IPS-NIHi7 (cell line): ENCODE results near the gene FGF22.
A peak's percentile ranks its signal among the peaks of the same experiment; 100 is the strongest.
"Not testable (repeated sequence)": the region's sequence is repeated elsewhere in the genome, so short reads cannot be mapped to it uniquely, and the experiment has no call there.

Experiments
- DNase-seq: peaks from one replicate; pipeline ENCODE4 v3.0.0; 2012; ENCODE audit warnings: mixed read lengths; ENCODE audit errors: extremely low spot score

The FGF22 gene

DNA sequence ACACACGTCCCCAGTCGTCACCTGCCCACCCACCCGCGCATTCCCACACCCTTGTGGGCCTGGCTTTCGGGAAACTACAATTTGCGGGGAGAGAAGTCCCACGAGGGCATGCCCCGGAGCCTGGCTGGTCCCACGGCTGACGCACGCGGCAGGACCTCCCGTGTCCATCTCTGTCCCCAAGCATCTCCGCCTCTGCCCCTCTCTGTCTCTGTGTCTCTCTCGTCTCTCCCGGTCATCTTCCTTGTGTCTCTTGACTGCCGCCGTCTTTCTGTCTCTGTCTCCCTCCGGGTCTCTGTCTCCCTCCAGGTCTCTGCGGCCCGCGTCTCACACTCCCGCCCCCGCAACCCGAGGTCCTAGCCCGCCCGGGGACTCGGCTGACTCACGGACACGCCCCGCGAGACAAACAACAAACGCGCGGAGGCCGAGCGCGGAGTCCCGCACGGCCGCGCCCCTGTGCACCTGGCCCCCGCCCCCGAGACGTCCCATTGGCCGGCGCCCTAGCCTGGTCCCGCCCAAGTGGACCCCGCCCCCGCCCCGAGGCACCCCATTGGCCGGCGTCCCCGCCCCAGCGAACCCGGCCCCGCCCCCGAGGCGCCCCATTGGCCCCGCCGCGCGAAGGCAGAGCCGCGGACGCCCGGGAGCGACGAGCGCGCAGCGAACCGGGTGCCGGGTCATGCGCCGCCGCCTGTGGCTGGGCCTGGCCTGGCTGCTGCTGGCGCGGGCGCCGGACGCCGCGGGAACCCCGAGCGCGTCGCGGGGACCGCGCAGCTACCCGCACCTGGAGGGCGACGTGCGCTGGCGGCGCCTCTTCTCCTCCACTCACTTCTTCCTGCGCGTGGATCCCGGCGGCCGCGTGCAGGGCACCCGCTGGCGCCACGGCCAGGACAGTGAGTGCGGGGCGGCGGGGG is at the start of gene FGF22:
FGF22 (plus strand) TSS at position 627 of the 908 bp plus-strand sequence; CDS start at position 674, 47 bp downstream.
- DNase-seq = peak; percentile 99

DNA sequence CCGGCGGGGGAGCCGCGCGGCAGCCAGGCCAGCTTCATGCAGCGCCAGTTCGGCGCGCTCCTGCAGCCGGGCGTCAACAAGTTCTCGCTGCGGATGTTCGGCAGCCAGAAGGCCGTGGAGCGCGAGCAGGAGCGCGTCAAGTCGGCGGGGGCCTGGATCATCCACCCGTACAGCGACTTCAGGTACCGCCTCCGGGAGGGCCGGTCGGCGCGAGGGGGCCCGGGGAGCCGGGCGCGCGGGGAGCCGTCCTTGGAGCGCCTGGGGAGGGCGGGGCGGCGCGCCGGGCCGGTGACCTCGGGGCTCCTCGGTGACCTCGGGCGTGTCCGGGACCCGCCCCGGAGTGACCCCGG is 49.3 kb upstream of the FGF22 start:
- DNase-seq = no peak

DNA sequence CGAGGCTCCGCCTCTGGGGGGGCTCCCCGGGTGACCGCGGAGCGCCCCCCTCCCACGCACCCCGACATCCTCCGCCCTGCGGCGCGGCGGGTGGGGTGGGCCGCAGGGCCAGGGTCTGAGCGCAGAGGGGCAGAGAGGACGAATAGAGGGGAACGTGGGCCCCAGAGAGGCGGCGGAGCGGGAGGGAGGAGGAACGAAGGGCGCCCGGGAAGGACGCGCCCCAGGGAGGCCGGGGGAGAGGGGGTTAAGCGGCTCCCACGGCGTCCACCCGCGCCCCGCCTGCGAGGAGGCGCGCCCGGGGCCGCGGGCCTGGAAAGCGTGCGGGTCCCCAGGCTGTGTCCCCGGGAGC is 49.0 kb upstream of the FGF22 start:
- no peak for DNase-seq

DNA sequence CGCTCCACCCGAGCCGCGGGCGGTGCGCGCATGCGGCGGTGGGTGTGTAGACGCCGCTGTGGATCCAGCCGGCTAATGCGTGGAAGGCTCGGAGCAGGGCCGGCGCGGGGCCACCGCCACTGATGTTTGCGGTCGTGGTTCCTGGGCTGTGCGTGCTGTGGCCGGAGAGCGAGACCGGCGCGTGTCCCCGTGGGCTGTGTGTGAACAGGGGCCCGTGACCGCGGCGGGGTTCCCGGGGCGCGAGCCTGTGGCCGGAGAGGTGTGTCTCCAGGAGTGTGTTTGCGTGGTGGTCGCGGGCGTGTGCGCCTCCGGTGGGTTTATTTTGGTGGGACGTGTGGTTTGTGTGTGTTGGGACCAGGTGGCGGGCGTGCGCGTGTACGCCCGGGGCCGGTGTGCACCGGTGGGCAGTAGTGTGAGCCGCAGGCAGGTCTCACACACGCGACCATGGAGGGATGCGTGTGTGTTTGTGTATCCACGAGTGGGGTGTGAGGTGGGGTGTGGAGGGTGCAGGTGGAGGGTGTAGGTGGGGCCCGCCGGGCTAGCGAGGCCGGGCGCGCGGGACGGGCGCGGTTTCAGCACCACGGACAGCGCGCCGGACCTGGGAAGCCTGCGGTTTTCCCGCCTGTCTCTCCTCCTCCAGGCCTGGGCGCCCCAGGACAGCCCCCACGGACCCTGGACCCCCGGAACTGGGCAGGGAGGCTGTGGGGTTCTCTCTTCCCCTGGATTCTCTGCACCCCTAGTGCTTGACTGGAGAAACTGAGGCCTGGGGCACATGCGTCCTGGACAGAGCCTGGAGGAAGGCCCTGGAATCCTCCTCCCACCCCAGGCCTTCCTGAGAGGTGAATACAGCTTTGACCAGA is 48.4 kb upstream of the FGF22 start:
- peak; percentile 75 for DNase-seq

DNA sequence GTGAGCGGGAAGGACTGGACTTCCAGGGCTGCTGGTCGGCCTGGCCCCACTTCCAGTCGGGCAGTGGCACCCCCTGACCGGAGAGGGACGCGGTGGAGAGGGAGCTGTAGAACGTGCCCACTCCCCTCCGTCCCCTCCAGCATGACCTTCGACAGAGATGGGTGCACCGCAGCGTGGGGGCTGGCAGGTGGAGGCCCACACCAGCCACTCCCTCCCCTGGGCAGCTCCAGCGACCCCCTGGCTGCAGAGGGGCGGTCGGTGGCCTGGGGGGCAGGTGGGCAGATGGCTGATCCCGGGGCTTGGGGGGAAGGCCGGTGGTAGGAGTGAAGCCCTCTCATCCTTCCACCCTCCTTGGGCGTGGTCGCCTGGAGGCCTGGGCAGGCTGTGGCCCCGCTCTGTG is 47.6 kb upstream of the FGF22 start:
- no peak for DNase-seq

DNA sequence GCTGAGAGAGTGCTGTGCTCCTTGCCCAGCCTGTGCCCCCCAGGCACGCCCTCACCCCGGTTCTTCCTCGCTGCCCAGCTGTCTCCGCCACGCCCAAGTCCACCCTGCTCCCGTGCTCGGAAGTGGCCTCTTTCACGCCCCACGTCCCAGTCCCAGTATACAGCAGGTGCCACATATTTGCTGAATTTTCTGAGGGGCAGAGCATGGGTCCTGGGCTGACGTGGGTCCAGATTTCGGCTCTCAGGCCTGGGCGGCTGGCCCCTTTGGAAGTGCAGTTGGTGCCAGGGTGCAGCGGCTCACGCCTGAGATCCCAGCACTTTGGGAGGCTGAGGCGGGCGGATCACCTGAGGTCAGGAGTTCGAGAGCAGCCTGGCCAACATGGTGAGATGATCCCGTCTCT is 46.6 kb upstream of the FGF22 start:
- DNase-seq = no peak

DNA sequence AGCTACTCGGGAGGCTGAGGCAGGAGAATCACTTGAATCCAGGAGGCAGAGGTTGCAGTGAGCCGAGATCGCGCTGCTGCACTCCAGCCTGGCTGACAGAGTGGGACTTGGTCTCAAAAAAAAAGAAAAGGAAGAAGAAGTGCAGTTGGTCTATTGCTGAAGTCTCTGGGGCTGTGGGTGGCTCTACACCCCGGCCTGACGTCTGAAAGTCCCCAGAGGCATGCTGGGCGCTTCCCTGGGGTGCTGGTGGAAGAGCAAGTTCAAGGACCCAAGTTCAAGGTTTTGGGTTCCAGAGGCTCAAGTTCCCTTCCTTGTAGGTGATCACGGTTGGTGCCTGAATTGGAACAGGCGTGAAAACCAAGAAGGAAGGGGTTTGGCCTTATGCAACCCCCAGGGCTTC is 46.2 kb upstream of the FGF22 start:
- DNase-seq = no peak

DNA sequence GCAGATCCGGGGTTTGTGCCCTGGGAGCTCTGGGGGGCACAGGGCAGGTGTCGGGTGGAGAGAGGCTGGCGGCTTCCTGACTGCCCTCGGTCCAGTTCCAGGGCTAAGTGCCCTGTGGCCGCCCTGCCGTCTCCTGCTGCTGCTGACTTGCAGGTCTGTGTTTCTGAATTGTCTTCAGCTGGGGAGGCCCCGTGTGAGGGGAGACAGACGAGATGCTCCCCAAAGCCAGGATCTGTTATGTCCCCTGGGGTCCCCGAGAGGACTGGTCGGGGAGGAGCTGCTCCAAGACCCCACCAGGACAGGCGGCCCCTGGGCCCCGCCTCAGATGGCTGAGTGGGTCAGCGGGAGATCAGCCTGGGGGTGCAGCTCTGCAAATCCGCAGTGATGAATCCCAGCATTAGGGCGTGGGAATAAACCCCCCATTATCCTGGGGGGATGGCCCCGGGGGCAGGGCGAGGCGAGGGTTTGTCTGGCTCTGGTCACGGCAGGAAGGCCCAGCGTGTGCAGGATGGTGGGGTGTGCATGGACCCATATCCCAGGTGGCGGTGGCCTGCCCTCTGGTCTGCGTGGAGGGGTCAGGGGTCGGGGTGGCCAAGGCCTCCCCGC is 45.3 kb upstream of the FGF22 start:
- no peak for DNase-seq

DNA sequence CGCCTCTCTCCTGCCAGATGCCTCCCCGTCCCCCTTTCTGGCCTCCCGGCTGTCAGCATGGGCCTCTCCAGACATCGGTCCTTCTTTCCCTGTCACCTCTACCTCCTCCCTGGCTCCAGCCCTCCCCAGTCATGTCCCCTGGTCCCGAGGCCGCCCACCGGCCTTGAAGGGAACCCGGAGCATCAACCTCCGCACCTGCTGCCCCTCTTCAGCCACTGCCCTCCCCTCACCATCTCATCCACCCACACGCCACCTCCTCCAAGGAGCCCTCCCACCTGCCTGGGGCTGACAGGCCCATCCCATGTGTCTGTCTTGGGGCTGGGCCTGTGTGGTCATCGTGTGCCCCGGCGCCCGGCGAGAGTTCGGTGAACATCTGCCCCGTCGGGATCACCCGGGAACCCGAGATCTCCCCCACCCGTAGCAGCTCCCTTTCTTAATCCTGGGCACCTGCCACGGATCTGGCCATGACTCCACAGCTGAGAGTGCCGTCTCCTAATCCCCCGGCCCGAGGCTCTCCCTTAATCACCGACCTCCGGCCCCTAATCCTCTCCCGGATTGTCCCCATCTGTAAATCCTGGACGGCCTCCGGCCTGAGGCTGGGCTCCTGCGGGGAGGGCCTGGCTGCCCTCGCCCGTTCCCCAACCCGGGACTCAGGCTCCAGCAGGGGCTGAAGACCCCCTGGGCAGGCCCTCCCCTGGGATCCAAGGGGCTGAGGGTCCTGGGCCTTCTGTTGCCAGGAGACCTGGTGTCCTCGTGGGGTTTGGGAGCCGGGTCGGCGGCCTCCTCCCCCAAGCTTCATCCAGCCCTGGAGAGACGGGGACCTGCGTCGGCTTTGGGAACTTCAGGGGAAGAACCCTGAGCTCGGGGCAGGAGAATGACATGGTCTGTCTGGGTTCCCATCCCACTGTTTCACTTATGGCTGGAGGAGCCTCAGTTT is 44.1 kb upstream of the FGF22 start:
- DNase-seq = no peak

DNA sequence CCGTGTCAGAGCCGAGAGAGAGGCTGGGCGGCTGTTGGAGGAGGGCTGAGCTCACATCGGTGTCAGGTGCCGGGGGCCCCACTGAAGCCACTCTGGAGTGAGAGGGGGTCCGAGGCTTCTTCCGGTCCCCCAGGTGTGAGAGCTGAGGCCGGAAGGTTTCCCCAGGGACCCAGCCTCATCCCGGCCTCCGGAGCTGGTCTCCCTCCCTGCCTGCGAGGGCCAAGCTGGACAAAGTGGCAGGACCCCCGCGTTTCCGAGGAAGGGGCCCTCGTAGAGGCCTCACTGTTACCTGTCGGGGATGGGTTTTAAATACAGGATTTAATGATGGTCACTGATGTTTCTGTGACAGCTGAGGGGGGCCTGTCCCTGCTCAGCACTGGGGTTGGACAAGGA is 43.4 kb upstream of the FGF22 start:
- DNase-seq = no peak

DNA sequence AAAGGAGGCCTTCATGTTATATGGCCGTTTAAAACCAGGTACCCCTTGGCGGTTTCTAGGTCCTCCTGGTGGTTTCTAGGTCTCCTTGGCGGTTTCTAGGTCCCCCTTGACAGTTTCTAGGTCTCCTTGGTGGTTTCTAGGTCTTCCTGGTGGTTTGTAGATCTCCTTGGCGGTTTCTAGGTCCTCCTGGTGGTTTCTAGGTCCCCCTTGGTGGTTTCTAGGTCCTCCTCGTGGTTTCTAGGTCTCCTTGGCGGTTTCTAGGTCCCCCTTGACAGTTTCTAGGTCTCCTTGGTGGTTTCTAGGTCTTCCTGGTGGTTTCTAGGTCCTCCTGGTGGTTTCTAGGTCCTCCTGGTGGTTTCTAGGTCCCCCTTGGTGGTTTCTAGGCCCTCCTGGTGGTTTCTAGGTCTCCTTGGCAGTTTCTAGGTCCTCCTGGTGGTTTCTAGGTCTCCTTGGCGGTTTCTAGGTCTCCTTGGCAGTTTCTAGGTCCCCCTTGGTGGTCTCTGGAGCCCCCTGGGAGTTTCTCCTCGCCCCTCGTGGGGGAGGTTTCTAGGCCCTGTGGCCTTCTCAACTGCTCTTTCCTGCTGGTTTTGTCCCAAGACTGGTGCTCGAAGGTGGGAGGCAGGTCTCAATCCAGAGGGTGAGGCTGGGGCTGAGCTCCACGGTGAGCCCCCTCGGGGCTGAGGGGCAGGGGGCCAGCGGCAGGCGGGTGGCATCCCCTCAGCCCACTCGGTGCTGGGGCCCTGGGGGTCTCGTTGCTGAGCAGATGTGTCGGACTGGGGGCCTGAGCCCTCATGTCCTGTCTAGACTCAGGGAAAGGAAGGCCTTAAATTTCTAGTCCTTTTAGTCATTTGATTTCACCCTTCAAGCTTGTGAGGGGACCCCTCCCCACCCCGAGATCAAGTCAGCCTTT is 42.0 kb upstream of the FGF22 start:
- no peak for DNase-seq

DNA sequence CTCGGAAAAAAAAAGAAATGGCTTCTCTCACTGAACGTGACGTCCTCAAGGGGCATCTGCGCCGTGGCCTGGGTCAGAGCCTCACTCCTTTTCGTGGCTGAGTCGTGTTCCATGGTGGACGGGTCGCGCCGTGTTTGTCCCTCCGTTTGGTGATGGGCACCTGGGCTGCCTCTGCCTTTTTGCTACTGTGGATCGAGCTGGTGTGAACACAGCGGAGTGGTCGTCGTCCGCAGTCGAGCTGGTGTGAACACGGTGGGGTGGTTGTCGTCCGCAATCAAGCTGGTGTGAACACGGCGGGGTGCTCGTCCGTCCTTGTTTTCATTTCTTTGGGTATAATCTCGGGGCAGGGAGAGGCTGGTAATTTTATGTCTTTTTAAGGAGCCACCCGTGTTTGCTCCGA is 38.4 kb upstream of the FGF22 start:
- DNase-seq = no peak

DNA sequence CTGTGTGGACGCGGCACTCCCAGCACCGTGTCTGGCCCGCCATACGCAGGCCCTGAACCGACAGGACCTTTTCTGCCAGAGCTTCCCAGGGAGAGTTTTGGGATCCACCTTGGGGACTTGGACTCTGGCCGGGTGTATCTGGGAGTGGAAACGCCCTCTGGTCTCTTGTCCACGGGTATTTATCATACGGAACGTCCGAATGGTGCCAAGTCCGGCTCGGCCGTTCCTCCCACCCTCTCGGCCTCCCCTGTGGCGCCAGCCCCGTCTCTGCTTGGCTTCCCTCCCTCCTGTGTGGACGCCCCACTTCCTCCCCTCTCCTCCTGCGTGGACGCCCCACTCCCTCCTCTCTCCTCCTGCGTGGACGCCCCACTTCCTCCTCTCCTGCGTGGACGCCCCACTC is 37.9 kb upstream of the FGF22 start:
- no peak for DNase-seq

DNA sequence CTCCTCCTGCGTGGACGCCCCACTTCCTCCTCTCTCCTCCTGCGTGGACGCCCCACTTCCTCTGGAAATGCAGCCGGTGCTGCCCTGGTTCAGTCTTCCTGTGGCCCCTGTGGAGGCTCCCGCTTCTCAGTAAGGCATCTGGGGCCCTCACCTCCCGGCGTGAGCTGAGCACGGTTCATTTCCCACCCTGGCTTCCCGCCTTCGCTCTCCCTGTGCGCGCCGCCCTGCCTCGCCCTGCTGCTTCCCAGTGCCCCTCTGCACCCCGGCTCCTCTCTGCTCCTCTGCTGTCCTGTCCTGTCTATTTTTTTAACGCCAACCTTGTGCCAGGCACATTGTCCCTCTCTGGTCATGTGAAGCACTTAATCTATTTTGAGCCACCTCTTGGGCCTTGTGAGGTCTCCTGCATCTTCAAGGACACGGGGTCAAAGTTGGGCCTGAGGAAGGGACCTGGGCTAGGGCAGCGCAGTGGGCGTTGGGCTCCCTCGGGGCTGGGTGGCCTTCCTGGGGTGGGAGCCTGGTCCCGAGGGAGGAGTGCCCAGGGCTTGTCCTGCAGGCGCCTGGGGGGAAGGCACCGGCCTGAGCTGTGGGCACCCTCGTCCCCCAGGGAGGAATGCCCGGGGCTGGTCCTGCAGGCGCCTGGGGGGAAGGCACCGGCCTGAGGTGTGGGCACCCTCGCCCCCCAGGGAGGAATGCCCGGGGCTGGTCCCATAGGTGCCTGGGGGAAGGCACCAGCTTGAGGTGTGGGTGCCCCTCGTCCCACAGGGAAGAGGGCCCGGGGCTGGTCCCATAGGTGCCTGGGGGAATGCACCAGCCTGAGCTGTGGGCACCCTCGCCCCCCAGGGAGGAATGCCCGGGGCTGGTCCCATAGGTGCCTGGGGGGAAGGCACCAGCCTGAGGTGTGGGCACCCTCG is 37.0 kb upstream of the FGF22 start:
- no peak for DNase-seq

DNA sequence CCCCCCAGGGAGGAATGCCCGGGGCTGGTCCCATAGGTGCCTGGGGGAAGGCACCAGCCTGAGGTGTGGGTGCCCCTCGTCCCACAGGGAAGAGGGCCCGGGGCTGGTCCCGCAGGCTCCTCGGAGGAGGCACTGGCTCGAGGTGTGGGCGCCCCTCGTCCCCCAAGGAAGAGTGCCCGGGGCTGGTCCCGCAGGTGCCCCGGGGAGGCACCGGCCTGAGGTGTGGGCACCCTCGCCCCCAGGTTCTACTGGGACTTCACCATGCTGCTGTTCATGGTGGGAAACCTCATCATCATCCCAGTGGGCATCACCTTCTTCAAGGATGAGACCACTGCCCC is 36.4 kb upstream of the FGF22 start:
- DNase-seq = not testable (repeated sequence)

DNA sequence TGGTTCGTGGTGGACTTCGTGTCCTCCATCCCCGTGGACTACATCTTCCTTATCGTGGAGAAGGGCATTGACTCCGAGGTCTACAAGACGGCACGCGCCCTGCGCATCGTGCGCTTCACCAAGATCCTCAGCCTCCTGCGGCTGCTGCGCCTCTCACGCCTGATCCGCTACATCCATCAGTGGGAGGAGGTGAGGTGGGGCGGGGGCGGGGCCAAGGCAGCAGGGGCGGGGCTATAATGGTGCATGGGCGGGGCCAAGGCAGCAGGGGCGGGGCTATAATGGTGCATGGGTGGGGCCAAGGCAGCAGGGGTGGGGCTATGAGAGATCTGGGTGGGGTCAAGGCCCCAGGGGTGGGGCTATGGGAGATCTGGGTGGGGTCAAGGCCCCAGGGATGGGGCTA is 35.9 kb upstream of the FGF22 start:
- not testable (repeated sequence) for DNase-seq

DNA sequence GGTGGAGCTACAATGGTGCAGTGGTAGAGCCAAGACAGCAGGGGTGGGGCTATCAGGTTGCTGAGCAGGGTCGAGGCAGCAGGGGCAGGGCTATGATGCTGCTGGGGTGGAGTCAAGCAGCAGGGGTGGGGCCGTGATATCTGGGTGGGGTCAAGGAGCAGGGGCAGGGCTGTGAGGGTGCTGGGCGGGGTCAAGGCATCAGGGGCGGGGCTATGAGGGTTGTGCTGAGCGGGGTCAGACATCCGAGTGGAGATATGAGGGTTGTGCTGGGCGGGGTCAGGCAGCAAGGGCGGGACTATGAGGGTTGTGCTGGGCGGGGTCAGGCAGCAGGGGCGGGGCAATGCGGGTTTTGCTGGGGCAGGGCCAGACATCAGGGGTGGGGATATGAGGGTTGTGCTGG is 35.3 kb upstream of the FGF22 start:
- peak; percentile 59 for DNase-seq

DNA sequence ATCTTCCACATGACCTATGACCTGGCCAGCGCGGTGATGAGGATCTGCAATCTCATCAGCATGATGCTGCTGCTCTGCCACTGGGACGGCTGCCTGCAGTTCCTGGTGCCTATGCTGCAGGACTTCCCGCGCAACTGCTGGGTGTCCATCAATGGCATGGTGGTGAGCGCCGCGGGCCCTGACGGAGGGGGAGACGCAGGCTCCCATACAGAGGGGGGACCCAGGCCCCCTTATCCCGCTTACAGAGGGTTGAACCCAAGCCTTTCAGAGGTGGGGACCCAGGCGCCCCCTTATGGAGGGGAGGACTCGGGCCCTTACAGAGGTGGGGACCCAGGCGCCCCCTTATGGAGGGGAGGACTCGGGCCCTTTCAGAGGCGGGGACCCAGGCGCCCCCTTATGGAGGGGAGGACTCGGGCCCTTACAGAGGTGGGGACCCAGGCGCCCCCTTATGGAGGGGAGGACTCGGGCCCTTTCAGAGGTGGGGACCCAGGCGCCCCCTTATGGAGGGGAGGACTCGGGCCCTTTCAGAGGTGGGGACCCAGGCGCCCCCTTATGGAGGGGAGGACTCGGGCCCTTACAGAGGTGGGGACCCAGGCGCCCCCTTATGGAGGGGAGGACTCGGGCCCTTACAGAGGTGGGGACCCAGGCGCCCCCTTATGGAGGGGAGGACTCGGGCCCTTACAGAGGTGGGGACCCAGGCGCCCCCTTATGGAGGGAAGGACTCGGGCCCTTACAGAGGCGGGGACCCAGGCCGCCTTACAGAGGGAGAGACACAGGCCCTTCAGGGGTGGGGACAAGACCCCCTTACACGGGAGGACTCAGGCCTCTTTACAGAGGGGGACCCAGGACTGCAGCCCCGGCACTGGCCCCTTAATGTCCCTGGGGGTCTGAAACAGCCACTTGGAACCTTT is 34.4 kb upstream of the FGF22 start:
- DNase-seq = not testable (repeated sequence)
